GM10248 (cell line): ENCODE results near the gene KLHDC1.

ENCODE experiments used
- CTCF ChIA-PET: fragments of 300-600 bp; sonication (Branson Sonifier 250); formaldehyde crosslinking; extraction: SDS; loops from one replicate; lab custom pipeline; 2021; ENCODE audit warnings: antibody characterized with exemption; lab: Yijun Ruan, JAX
- POLR2A ChIA-PET: fragments of 350-650 bp; sonication (Branson Sonifier 250); formaldehyde crosslinking; extraction: SDS; loops from one replicate; lab custom pipeline; 2020; ENCODE audit warnings: antibody characterized with exemption; lab: Yijun Ruan, JAX
- DNase-seq: peaks from one replicate; pipeline ENCODE4 v3.0.0; 2012; ENCODE audit errors: extremely low spot score
- CTCF ChIP-seq: IDR thresholded peaks from 2 replicates; pipeline ENCODE4 v1.5.1; 2012; ENCODE audit warnings: mild to moderate bottlenecking, low read depth; ENCODE audit errors: extremely low read depth, missing control alignments, control extremely low read depth

The KLHDC1 gene

GRCh38 chr14:49755378-49755777, 62.5 kb downstream of the KLHDC1 start:
- no peak for TF ChIP-seq CTCF
- ChIA-PET POLR2A (no interaction called here), CTCF (no interaction called here)
- DNase-seq, result no peak

GRCh38 chr14:49761839-49762551, 69.1 kb downstream of the KLHDC1 start:
- POLR2A ChIA-PET, result no interaction called here
- CTCF ChIA-PET, result no interaction called here
- no peak for DNase-seq
- no peak for TF ChIP-seq CTCF

GRCh38 chr14:49766839-49767238, 73.9 kb downstream of the KLHDC1 start:
- no peak for DNase-seq
- no peak for TF ChIP-seq CTCF
- CTCF ChIA-PET, result interaction anchor here (1.0 to 3.9 kb wide), 8 partner anchors 9 to 546 kb away, joined by 3 to 14 read pairs (median 4); partner anchors contain the start of gene DNAAF2
- POLR2A ChIA-PET, result interaction anchor here (0.5 to 3.2 kb wide), 5 partner anchors 36 to 1108 kb away, joined by 3 to 9 read pairs (median 5); partner anchors contain the start of genes DNAAF2 and VCPKMT

GRCh38 chr14:49767270-49767570, 74.3 kb downstream of the KLHDC1 start:
- no peak for DNase-seq
- POLR2A ChIA-PET, result interaction anchor here (0.5 to 3.2 kb wide), 7 partner anchors 36 to 1108 kb away, joined by 3 to 9 read pairs (median 4); partner anchors contain the start of genes DNAAF2, POLE2 and VCPKMT
- CTCF ChIA-PET, result interaction anchor here (1.0 to 3.9 kb wide), 9 partner anchors 9 to 546 kb away, joined by 3 to 14 read pairs (median 4); partner anchors contain the start of gene DNAAF2
- no peak for TF ChIP-seq CTCF

DNA sequence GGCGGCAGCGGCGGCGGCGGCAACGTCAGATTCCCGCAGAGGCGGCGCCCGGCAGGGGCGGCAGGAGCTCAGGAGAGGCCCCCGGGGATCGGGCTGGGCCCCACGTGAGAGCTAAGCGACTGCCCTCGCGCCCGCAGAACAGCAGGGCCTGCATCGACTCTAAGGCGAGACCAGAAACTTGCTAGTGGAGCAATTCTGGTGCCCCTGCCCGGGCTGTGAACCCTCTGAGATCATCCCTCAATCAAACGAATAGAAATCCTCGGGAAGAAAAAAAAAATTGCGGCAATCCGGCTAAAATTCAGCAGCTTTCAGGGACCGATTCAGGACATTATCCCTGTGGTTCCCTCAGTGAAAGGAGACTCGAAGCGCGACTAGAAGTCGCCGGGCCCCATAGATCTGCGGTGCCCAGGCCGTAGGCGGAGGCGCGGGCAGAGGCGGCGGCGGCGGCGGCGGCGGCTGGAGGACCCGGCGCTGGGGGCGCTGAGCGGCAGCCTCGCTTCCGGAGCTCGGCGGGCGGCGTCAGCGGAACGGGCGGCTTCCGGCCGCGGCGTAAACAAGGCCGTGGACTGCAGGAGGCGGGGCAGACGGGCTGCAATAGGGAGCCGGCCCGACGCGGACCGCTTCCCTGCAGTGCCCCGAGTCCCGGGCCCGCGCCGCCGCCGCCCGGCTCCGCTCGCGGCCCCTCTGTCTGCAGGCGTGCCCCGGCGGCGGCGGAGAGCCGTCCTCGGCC, 74.8 kb downstream of the KLHDC1 start, which contains the start of gene KLHDC2:
Gene KLHDC2, plus strand, starts transcription at position 583 of the 730 bp plus-strand sequence. CDS start 316 bp downstream, outside the sequence.
- ChIA-PET POLR2A (interaction anchor here (0.5 to 3.2 kb wide), 8 partner anchors 35 to 1107 kb away, joined by 3 to 9 read pairs (median 4); partner anchors contain the start of genes DNAAF2, KLHDC1, POLE2 and VCPKMT), CTCF (interaction anchor here (1.0 to 3.9 kb wide), 13 partner anchors 8 to 545 kb away, joined by 3 to 14 read pairs (median 4); partner anchors contain the start of genes DNAAF2 and NEMF)
- TF ChIP-seq CTCF, result peak; percentile 75
- peak; percentile 90 for DNase-seq
